Gastroesophageal sphincter (tissue), 3 donors: ENCODE results near the gene NFIA.

ENCODE experiments used
- CTCF ChIP-seq, 4 experiments: fragments of 200-600 bp in 2 of 4; fragments of 450-650 bp in 2 of 4; sonication (generic) in 1 of 4; IDR thresholded peaks; one replicate each; pipeline ENCODE4 v1.5.1; 2017 to 2019; ENCODE audit warnings: antibody characterized with exemption in 4 of 4, mild to moderate bottlenecking in 2 of 4, moderate library complexity in 2 of 4
- POLR2A ChIP-seq, 2 donors: fragments of 450-650 bp; IDR thresholded peaks; one replicate each; pipeline ENCODE4 v1.6.1; 2017; ENCODE audit warnings: antibody characterized with exemption in 2 of 2, mild to moderate bottlenecking in 2 of 2, moderate library complexity in 1 of 2
- POLR2AphosphoS5 ChIP-seq: sonication (generic); formaldehyde crosslinking; IDR thresholded peaks from one replicate; pipeline ENCODE4 v1.6.1; 2017; ENCODE audit warnings: antibody characterized with exemption

- TF ChIP-seq CTCF (IDR thresholded peaks at IDR 0.05) (no peak), POLR2AphosphoS5 (no peak), POLR2A (IDR thresholded peaks at IDR 0.05) (no peak)
Observed at GRCh38 chr1:61098333-61098732, 16.0 kb downstream of the NFIA start.
